ENCODE data around the gene NBL1. TPM values are rescaled to one million over a fixed set of nuclear protein-coding genes. Genes with fewer than 3 reads are reported as not detected.

Gene NBL1
- polyA plus RNA-seq, 3 donors: 22.7 to 28.5 (median 28.3) TPM

GRCh38 chr1:19644395-19644680, 227 bp downstream of the NBL1 start:
- DNase-seq: no peak

GRCh38 chr1:19644681-19645410, 735 bp downstream of the NBL1 start:
- DNase-seq: no peak

GRCh38 chr1:19645411-19646251, 1.5 kb downstream of the NBL1 start:
- no peak for DNase-seq

DNA sequence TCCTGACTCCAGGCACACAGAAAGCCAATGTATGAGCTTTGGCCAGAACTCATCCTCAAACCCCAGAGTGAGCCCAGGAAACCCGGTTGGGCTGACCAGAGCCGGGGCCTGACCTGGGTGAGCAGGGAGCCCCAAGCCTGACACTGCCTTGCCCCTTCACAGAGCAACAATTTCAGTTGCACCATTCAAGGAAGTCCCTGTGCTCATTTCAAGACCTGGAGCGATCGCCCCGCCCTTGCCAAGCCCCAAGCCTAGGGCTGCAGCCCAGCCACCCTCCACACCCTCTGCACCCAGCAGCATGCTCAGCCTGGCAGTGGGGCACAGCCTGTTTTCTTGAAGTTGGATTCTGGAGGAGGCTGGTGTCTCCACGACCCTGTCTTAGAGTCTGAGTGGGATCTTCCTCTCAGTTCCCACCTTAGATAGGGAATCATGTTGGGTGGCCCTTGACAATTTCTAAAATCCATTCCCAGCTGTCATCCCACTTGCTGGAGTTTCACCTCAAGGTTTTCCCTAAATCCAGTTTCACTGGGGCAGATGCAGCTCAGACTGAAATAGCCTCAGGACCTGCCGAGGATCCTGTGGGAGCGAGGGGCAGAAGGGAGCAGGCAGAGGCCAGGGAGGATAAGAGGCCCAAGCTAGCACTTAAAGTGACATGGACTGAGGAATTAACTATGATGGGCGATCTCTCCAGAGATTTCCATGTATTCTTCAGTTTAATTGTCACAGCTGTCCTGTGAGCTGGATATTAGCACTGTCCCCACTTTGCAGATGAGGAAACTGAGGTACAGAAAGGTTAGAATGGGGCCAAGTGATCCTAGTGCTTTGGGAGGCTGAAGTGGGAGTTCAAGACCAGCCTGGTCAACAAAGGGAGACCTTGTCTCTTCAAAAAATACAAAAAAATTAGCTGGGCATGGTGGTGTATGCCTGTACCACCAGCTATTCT, 2.5 kb downstream of the NBL1 start:
- no peak for DNase-seq

DNA sequence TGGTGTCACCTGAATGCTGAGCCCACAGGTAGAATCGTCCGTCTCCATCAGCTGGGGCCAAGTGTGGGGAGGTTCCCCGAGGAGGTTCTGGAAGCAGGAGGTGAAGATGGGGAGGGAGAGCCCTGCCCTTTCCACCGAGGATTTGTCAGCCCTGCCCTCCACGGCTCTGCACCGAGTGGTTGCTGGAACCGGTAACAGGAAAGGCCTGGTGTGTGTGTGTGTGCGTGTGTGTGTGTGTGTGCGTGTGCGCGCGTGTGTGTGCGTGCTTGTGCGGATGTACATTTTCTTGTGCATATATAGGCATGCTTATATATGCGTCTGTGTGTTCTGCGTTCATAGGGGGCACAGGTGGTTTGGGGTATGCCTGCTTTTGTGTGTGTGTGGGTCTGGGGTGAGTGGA, 3.5 kb downstream of the NBL1 start:
- DNase-seq: no peak

GRCh38 chr1:19648239-19648638, 4.1 kb downstream of the NBL1 start:
- no peak for DNase-seq

GRCh38 chr1:19648689-19649088, 4.6 kb downstream of the NBL1 start:
- DNase-seq: no peak

GRCh38 chr1:19650416-19651140, 6.5 kb downstream of the NBL1 start:
- no peak for DNase-seq

- DNase-seq: no peak
Observed at GRCh38 chr1:19651141-19651737, 7.1 kb downstream of the NBL1 start.

DNA sequence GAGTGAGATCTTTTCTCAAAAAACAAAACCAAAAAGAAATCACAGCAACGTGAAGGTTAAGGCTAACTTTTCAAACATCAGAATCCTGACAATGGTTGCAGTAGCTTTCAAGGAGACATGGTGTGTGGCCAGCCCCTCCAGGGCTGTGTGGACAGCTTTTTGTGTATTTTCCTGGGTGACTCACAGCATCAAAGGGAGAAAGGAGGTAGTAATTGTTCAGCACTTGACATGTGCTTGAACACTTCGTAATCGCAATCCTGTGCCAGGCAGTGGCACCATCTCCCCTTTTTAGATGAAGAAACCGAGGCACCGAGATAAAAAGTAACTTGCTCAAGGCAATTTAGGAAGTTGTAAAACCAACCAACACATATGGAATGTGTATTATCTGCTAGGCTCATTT, 10.3 kb downstream of the NBL1 start:
- DNase-seq: no peak

DNA sequence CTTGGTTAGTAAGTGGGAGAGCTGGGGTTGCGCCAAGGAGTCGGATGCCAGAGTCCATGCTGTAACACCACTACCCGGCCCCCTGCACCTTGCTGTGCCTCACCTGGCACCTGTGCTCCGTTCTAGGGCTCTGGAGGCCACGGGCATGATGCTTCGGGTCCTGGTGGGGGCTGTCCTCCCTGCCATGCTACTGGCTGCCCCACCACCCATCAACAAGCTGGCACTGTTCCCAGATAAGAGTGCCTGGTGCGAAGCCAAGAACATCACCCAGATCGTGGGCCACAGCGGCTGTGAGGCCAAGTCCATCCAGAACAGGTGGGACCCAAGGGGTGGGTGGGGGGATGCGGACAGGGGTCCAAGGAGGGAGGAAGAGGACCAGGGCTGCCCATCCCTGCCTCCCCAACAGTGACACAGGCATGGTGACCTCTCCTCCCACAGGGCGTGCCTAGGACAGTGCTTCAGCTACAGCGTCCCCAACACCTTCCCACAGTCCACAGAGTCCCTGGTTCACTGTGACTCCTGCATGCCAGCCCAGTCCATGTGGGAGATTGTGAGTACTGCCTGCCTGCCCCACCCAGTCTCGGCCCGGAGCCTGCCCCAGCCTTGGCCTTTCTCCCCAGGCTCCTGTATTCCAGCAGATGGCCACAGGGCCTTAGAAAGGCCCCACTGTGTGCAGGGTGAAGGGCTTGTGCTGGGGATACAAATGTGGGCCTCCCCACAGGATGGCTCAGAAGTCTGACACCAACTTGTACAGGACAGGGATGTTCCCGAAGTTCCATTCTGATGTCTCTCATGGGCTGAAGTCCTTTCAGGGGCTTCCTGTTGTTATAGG, 11.0 kb downstream of the NBL1 start:
- no peak for DNase-seq

- DNase-seq: no peak
Observed at GRCh38 chr1:19655718-19656080, 11.6 kb downstream of the NBL1 start.

DNA sequence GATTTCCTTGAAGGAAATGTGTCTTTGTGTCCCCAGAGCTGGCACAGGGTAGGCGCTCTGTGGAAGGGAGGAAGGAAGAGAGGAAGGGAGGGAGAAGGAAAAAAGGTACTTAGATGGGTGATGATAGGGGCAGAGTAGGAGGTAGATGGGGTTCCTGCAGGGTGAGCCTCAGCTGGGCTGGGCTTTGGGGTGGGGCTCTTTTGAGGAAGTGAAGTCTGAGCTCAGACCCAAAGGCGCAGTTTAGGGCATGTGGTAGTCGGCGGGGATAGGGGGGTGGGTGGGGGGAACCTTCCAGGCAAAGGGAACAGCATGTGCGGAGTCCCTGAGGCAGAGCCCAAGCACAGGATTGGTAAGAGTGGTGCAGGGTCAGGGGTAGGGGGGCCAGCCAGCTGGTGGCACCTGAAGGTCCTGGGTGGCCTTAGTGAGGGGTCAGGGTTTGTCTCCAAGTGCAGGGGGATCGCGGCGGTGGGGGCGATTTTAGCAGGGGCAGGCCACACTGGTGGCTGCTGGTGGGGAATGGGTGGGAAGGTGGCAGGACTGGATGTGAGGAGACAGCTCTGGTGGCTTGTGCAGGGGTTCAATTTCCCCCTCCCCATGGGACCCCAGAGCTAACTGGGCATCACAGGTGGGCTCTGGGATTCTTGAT, 12.1 kb downstream of the NBL1 start:
- DNase-seq: no peak

GRCh38 chr1:19656780-19657466, 12.8 kb downstream of the NBL1 start:
- DNase-seq: no peak

DNA sequence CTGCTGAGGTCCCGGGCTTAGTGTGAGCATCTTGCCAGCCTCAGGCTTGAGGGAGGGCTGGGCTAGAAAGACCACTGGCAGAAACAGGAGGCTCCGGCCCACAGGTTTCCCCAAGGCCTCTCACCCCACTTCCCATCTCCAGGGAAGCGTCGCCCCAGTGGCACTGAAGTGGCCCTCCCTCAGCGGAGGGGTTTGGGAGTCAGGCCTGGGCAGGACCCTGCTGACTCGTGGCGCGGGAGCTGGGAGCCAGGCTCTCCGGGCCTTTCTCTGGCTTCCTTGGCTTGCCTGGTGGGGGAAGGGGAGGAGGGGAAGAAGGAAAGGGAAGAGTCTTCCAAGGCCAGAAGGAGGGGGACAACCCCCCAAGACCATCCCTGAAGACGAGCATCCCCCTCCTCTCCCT, 13.4 kb downstream of the NBL1 start:
- no peak for DNase-seq

- DNase-seq: no peak
Observed at GRCh38 chr1:19658186-19658585, 14.1 kb downstream of the NBL1 start.

- DNase-seq: no peak
Observed at GRCh38 chr1:19661721-19662228, 17.7 kb downstream of the NBL1 start.

GRCh38 chr1:19662313-19662712, 18.2 kb downstream of the NBL1 start:
- DNase-seq: no peak
